NK-92 (cell line): ENCODE results near the gene PRR5L.

Experiments used
- DNase-seq: peaks from one replicate; lab custom pipeline; 2025; ENCODE audit not compliant: unreplicated experiment; lab: John Stamatoyannopoulos, UW

Gene PRR5L

GRCh38 chr11:36376009-36376887, 80.2 kb downstream of the PRR5L start:
- DNase-seq: no peak

GRCh38 chr11:36376888-36377758, 81.0 kb downstream of the PRR5L start:
- no peak for DNase-seq

GRCh38 chr11:36377759-36378564, 81.9 kb downstream of the PRR5L start:
- no peak for DNase-seq

DNA sequence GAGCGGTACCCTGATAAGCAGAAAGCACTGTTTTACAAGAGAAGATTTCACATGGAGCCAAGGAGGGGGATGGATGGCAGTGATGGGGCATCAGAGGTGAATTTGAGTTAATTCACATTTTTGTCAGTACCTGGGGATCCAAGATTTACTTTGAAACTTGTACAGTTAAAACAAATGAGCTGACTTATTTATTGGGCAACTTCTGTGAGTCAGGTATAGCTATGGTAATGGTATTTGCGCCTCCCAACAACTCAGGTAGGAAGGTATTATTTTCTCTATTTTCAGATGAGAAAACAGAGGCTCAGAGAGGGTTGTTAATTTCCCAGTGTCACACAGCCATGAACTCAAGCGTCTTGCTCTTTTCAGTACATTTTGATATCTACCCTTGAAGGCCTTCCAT, 83.6 kb downstream of the PRR5L start:
- DNase-seq: no peak

- no peak for DNase-seq
Measured at GRCh38 chr11:36380296-36381014, 84.4 kb downstream of the PRR5L start.

- DNase-seq: no peak
Measured at GRCh38 chr11:36381015-36381360, 84.9 kb downstream of the PRR5L start.

DNA sequence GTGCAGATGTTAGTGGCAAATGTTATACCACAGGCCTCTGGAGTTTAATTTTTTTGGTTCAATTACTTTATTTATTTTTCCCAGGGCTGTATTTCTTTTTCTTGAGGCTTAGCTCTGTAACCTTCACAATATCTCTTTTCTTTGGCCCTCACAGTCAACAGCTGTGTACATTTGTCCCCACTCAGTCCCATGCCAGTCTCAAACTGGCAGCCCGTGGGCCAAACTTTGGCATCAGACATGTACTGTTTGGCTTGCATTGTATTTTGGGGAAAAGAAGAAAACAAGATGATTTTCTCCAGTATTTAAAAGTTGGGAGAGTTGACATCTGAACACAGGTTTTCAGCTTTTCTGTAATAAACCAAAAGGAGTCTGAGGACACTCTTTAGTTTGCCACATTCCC, 87.1 kb downstream of the PRR5L start:
- no peak for DNase-seq

DNA sequence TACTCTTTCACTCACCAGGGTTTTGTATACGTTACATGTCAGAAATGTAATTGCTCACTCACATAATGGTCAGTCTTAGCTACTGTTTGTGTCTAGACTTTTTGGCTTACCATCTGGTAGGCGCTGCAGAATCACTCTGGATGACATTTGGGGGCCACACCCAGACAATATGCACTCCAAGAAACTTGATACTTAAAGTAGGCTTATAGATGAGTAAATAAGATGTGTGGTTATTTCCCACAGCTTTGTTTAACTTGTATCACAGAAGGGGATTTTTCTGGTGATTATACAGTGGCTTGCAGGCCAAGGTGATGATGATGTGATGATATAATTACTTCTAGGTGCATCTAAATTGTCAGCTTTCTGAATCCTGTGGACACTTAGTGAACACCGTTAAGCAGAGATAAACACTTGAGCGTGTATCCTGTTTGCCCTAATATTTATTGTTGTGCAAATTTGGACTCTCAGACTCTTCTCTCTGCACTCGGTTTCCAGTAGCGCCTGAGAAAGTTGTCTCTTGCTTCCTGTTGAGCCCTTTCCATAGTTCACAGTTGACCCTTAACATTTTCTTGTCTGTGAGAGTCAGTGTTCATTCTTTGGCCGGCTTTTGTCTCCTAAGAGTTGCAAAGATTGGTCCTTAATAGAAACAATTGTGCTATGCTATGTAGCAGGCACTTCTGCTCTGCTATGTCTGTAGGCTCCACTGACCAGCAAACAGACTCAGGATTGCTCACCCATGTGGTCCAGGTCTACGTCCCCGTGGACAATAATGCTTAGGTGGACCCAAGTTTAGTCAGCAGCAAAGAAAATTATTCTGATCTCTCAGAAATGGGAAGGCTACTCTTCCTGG, 89.3 kb downstream of the PRR5L start:
- no peak for DNase-seq

DNA sequence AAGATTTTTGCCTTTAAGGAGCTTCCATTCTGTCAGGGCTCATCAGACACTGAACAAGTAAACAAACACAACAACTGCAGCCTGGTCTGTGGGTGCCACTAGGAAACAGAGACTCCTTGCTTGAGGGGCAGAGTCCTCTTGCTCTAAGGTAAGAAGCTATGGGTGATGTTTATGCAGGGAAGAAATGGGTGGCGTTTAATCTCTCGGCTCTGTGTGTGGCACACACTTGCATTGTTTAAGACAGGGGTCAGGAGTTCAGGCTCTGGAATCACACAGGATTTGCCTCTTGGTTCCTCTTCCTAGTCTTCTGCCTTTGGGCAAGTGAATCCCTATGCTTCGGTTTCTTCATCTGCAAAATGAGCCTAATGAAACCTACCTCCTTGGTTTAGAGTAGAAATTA, 90.3 kb downstream of the PRR5L start:
- no peak for DNase-seq

DNA sequence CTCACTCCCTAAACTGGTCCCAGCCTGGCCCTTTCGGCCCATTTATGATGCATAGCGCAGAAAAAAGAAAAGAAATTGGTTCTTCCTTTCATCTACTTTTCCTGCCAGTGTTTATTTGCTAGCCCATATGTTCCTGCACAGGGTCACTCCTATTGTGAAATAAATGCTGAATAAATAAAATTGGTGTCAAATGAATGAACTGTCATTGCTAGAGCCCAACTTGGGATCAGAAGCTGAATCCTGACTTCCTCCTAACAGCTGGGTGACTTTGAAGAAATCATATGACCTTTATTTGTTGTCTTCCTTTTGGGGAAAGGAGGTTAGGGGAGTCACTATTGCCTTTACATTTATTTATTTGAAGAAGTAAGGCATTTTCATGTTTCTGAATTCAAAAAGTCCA, 92.0 kb downstream of the PRR5L start:
- DNase-seq: no peak

- DNase-seq: no peak
Measured at GRCh38 chr11:36388951-36389350, 92.9 kb downstream of the PRR5L start.

DNA sequence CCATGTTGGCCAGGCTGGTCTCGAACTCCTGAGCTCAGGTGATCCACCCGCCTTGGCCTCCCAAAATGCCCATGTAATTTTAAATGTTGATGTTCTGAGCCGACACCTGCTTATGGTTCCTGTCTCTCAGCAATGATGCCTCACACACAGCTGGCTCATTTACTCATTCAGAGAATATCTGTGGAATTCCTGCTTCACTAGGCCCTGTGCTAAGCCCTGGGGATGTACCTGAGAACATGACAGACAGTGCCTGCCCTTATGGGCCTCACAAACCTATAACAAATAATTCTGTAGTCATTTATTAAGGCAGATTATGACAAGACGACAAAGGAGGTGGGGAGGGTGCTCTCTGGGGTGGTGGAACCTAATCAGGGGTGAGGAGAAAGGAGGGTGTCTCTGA, 93.7 kb downstream of the PRR5L start:
- DNase-seq: no peak

- no peak for DNase-seq
Measured at GRCh38 chr11:36390963-36391471, 94.9 kb downstream of the PRR5L start.

DNA sequence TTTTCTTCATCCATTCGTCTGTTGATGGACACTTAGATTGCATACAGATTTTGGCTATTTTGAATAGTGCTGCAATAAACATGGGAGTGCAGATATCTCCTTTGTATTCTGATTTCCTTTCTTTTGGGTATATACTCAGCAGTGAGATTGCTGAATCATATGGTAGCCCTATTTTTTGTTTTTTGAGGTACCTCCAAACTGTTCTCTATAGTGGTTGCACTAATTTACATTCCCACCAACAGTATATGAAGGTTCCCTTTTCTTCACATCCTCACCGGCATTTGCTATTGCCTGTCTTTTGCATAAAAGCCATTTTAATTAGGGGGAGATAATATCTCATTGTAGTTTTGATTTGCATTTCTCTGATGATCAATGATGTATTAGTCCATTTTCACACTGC, 96.1 kb downstream of the PRR5L start:
- DNase-seq: no peak

DNA sequence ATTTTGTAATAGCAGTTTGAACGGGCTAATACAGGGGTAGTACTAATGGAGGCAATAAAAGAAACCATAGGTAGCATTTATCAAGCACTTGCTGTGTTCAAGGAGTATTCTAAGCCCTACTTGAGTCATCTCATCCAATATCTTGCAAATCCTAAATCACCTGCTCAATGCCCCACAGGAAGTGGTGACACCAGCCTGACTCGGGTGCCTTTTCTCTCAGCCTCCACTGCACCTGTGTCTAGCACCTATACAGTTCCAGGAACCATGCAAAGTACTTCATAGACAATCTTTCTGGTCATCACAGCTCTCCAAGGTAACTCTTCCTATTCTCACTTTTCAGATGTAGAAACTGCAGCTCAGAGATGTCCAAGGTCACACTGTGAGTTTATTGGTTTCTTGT, 98.0 kb downstream of the PRR5L start:
- no peak for DNase-seq

GRCh38 chr11:36394926-36395325, 98.8 kb downstream of the PRR5L start:
- DNase-seq: no peak

DNA sequence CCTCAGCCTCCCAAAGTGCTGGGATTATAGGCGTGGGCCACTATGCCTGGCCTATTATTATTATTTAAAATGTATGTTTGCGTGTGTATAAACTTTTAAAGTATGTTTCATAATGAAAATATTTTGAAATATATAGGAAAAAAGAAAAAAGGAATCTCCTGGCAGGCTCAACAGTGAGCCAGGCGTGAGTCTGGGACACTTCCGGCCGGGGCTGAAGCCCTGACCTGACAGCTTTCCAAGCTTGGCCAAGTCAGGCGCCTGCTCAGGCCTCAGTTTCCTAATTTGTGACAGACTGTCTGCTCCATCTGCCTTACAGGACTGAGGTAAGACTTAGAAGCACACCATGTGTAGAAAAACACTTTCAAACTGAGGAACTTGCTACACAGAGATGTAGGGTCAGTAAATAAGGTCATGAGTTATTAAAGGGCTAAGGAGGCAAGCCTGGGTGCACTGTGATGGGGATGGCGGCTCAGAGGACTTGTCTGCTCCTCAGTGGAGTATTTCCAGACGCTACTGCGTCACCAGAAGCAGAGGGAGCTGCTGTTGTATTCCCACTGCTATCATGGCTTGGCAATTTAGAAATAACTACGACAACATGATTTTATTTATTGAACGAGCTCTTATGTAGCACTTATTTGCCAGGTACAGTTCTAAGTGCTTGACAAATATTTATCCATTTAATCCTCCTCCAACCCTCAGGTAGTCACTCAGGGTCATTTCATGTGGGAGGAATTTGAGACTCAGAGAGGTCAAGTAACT, 100.1 kb downstream of the PRR5L start:
- no peak for DNase-seq

- DNase-seq: no peak
Measured at GRCh38 chr11:36398231-36398953, 102.3 kb downstream of the PRR5L start.
